MM.1S (cell line): ENCODE measurements around the gene AFAP1.

Experiments used
- EZH2phosphoT487 ChIP-seq: fragments of 300-600 bp; sonication (generic); IDR thresholded peaks from 2 replicates; pipeline ENCODE4 v1.6.1; 2018; ENCODE audit warnings: antibody characterized with exemption, low read length
- TF ChIP-seq, protein P1 (sequence below): fragments of 300-600 bp; sonication (generic); IDR thresholded peaks from 2 replicates; pipeline ENCODE4 v1.5.1; 2016; ENCODE audit warnings: antibody characterized with exemption, low read length, mixed read lengths

GRCh38 chr4:7938609-7939376 lies 868 bp downstream of the AFAP1 start:
- TF ChIP-seq, protein P1, sequence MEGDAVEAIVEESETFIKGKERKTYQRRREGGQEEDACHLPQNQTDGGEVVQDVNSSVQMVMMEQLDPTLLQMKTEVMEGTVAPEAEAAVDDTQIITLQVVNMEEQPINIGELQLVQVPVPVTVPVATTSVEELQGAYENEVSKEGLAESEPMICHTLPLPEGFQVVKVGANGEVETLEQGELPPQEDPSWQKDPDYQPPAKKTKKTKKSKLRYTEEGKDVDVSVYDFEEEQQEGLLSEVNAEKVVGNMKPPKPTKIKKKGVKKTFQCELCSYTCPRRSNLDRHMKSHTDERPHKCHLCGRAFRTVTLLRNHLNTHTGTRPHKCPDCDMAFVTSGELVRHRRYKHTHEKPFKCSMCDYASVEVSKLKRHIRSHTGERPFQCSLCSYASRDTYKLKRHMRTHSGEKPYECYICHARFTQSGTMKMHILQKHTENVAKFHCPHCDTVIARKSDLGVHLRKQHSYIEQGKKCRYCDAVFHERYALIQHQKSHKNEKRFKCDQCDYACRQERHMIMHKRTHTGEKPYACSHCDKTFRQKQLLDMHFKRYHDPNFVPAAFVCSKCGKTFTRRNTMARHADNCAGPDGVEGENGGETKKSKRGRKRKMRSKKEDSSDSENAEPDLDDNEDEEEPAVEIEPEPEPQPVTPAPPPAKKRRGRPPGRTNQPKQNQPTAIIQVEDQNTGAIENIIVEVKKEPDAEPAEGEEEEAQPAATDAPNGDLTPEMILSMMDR, result no peak
- TF ChIP-seq EZH2phosphoT487, result no peak
